Measurements from ENCODE around the gene ZNF511.

GRCh38 chr10:133287832-133288500 lies 20.7 kb upstream of the ZNF511 start:
- TF ChIP-seq, protein P1, sequence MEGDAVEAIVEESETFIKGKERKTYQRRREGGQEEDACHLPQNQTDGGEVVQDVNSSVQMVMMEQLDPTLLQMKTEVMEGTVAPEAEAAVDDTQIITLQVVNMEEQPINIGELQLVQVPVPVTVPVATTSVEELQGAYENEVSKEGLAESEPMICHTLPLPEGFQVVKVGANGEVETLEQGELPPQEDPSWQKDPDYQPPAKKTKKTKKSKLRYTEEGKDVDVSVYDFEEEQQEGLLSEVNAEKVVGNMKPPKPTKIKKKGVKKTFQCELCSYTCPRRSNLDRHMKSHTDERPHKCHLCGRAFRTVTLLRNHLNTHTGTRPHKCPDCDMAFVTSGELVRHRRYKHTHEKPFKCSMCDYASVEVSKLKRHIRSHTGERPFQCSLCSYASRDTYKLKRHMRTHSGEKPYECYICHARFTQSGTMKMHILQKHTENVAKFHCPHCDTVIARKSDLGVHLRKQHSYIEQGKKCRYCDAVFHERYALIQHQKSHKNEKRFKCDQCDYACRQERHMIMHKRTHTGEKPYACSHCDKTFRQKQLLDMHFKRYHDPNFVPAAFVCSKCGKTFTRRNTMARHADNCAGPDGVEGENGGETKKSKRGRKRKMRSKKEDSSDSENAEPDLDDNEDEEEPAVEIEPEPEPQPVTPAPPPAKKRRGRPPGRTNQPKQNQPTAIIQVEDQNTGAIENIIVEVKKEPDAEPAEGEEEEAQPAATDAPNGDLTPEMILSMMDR (IDR thresholded peaks at IDR 0.05; ENCODE audit: low read length) = no peak
- TF ChIP-seq EZH2 (IDR thresholded peaks at IDR 0.05; ENCODE audit: borderline replicate concordance, low read length) = no peak

Data from OCI-LY1 (cell line).